Measurements from ENCODE around the gene TUBA8.
"Not testable (repeated sequence)": the region's sequence is repeated elsewhere in the genome, so short reads cannot be mapped to it uniquely, and the experiment has no call there.

The TUBA8 gene

GRCh38 chr22:18133452-18133851 lies 22.8 kb downstream of the TUBA8 start:
- POLR2A ChIA-PET, result no interaction called here
- CTCF ChIA-PET, result interaction anchor here (2.6 kb wide), 1 partner anchor 16 kb away, joined by 7 read pairs; the partner anchor contains the start of gene USP18
- TF ChIP-seq CTCF (IDR thresholded peaks at IDR 0.05; ENCODE audit: control extremely low read depth, extremely low read depth, low read depth, missing control alignments), result no peak
- DNase-seq (ENCODE audit: extremely low spot score), result no peak

DNA sequence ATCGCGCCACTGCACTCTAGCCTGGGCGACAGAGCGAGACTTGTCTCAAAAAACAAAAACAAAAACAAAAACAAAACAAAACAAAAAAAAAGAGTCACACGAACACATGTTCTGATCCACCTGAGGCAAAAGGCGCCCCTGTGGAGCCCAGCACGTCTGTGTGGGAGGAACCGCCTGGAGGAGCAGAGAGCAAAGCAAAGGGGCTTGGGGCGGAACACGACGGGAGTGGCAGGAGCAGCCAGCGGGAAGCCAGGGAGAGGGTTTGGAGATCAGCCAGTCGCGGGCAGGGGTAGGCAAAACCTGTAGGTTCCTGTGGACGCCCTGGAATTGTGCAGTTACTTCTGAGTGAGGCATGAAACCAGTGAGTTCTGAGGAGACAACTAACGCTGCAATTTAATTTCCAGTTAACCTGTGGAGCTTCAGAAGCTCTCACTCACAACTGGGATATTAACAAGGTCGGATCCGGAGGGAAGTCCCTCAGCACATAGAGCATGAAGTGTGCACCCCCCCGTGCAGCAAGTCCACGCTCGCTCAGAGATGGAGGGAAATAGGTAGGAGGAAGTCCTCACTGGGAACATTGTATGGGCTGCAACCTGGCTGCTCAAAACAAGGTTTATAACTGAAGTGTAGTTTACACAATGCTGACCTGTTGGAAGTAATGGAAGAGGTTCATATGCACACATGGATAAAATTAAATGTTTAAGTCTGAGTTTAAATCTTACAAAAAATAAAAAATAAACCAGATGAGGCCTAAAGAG lies 26.1 kb downstream of the TUBA8 start:
- no peak for TF ChIP-seq CTCF (IDR thresholded peaks at IDR 0.05; ENCODE audit: control extremely low read depth, extremely low read depth, low read depth, missing control alignments)
- POLR2A ChIA-PET, result interaction anchor here (0.9 kb wide), 1 partner anchor 15 kb away, joined by 5 read pairs; no protein-coding TSS in a partner anchor
- DNase-seq (ENCODE audit: extremely low spot score), result no peak
- CTCF ChIA-PET, result no interaction called here

GRCh38 chr22:18141004-18141403 lies 30.4 kb downstream of the TUBA8 start:
- POLR2A ChIA-PET, result interaction anchor here (0.7 kb wide), 1 partner anchor 12 kb away, joined by 4 read pairs; no protein-coding TSS in a partner anchor

DNA sequence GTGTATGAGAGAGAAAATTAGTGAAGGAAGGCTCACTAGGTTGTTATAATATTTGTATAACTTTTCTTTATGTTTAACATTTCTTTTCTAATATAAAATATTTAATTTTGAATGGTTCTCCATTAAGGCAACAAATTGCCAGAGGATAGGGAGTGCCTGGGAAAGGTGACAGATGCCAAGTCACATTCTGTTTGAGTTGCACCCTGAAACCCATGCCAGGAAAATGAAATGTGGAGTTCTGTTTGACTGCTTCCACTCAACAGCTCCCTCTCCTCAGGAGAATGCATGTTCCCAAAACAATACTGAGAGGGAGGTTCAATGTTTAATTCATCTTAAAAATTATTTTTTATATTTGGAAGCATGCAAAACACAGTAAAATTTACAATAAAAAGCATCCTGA lies 33.5 kb downstream of the TUBA8 start:
- DNase-seq (ENCODE audit: extremely low spot score), result no peak
- POLR2A ChIA-PET, result no interaction called here
- CTCF ChIA-PET, result no interaction called here
- no peak for TF ChIP-seq CTCF (IDR thresholded peaks at IDR 0.05; ENCODE audit: control extremely low read depth, extremely low read depth, low read depth, missing control alignments)

More at GRCh38 chr22:18141004-18141403, 30.4 kb downstream of the TUBA8 start:
- DNase-seq (ENCODE audit: extremely low spot score), result not testable (repeated sequence)
- CTCF ChIA-PET, result interaction anchor here (1.1 to 2.0 kb wide), 4 partner anchors 12 to 152 kb away, joined by 3 to 6 read pairs (median 4); no protein-coding TSS in a partner anchor

DNA sequence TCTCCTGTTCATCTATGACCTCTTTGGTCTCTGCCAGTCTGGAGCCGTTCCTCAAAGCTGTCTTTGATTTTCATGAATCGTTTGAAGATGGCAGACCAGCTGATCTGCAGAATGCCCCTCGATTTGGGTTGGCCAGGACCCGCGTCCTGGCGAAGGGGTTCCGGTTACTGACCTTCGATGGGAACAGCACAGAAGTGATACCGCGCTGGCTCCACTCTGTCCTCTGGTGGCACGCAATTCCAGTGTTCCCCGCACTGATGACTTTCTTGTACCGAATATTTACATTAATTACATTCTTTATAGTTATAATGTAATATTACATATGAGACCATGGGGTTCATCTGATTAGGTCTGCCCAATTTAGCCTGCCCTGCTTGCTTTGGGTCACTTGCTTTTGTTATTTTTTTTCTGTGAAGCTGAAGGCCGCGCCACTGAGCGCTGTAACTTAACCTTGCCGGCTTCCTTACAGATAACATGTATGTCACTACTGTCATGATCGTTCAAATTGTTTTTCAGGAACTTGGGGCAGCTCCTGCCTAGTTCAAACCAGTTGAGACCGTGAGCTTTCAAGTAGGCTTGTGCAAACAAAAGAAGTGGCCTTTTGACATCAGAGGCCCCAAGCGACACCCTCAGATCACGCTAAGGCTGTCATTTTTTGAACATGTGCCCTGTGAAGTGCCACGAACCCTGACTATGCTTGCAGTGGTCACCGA lies 35.2 kb downstream of the TUBA8 start:
- ChIA-PET POLR2A (no interaction called here), CTCF (no interaction called here)
- no peak for TF ChIP-seq CTCF (IDR thresholded peaks at IDR 0.05; ENCODE audit: control extremely low read depth, extremely low read depth, low read depth, missing control alignments)

GRCh38 chr22:18146389-18146753 lies 35.8 kb downstream of the TUBA8 start:
- ChIA-PET CTCF (no interaction called here), POLR2A (no interaction called here)
- no peak for DNase-seq (ENCODE audit: extremely low spot score)
- TF ChIP-seq CTCF (IDR thresholded peaks at IDR 0.05; ENCODE audit: control extremely low read depth, extremely low read depth, low read depth, missing control alignments), result no peak

More for the DNA sequence above, 35.2 kb downstream of the TUBA8 start:
- no peak for DNase-seq (ENCODE audit: extremely low spot score)

DNA sequence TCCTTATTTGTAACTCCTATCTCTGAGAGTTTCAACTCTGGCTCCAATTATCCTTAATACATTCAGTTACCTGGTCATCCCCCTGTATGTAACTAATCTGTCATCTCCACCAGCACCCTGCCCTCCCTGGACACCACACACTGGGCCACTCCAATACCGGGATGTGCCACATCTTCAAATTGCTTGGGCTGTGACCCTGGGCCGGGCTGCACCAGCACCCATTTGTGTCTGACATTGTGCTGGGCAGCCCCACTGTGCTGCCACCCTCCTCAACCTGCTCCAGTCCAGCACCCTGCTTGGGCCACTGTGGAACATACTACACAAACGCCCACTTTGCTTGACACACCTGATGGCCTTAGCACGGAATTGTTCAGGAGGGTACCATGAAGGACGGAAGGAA lies 37.2 kb downstream of the TUBA8 start:
- POLR2A ChIA-PET, result no interaction called here
- CTCF ChIA-PET, result no interaction called here
- no peak for DNase-seq (ENCODE audit: extremely low spot score)
- no peak for TF ChIP-seq CTCF (IDR thresholded peaks at IDR 0.05; ENCODE audit: control extremely low read depth, extremely low read depth, low read depth, missing control alignments)

Measured in GM10248 (cell line).